KOPT-K1 (cell line): ENCODE measurements around the gene ST6GALNAC1.
"Not testable (repeated sequence)": the region's sequence is repeated elsewhere in the genome, so short reads cannot be mapped to it uniquely, and the experiment has no call there.

ENCODE experiments used
- H3K27ac ChIP-seq: fragments of 200-600 bp; sonication (generic); 2 replicates; pipeline ENCODE4 v1.5.1; 2016; ENCODE audit warnings: antibody characterized with exemption, mild to moderate bottlenecking, low read depth, low read length; ENCODE audit not compliant: poor library complexity, severe bottlenecking
- H3K36me3 ChIP-seq: fragments of 200-600 bp; sonication (generic); 2 replicates; pipeline ENCODE4 v1.5.1; 2017; ENCODE audit warnings: antibody characterized with exemption, mild to moderate bottlenecking, low read length, moderate library complexity; ENCODE audit not compliant: insufficient read depth
- H3K9me3 ChIP-seq: fragments of 200-600 bp; sonication (generic); 2 replicates; pipeline ENCODE4 v1.5.1; 2017; ENCODE audit warnings: antibody characterized with exemption, low read length, mild to moderate bottlenecking; ENCODE audit not compliant: insufficient read depth, poor library complexity, severe bottlenecking

The ST6GALNAC1 gene

DNA sequence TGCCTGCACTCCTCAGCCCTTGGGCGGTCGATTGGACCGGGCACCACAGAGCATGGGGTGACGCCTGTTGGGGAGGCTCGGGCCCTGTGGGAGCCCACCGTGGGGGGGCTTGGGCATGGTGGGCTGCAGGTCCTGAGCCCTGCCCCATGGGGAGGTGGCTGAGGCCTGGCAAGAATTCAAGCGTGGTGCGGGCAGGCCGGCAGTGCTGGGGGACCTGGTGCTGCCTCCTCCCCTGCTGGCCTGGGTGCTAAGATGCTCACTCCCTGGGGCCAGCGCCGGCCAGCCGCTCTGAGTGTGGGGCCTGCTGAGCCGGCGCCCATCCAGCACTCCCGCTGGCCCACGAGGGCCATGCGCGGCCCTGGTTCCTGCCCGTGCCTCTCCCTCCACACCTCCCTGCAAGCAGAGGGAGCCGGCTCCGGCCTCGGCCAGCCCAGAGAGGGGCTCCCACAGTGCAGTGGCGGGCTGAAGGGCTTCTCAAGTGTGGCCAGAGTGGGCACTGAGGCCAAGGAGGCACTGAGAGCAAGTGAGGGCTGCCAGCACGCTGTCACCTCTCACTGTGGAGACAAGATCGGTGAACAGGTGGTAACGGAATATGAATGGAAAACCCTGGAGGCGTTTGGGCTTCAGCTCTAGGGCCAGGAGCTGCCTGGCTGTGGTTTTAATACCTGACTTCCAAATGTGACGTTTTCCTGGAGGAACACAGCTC is 28.5 kb downstream of the ST6GALNAC1 start:
- H3K9me3 ChIP-seq = peaks cover 4% of the 10 kb centered on the region
- no peaks in the 10 kb centered on the region for H3K36me3 ChIP-seq
- H3K27ac ChIP-seq = no peak overlapping the region

DNA sequence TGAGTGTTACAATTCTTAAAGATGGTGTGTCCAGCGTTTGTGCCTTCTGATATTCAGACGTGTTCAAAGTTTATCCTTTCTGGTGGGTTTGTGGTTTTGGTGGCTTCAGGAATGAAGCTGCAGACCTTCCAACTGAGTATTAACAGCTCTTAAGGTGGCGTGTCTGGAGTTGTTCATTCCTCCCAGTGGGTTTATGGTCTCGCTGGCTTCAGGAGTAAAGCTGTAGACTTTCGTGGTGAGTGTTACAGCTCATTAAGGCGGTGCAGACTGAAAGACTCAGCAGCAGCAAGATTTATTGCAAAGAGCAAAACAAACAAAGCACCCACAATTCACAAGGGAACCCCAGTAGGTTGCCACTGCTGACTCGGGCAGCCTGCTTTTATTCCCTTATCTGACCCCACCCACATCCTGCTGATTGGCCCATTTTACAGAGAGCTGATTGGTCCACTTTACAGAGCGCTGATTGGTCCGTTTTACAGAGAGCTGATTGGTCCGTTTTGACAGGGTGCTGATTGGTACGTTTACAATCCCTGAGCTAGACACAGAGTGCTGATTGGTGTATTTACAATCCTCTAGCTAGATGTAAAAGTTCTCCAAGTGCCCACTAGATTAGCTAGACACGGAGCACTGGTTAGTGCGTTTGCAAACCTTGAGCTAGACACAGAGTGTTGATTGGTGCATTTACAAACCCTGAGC is 29.3 kb downstream of the ST6GALNAC1 start:
- not testable (repeated sequence) for H3K27ac ChIP-seq, H3K36me3 ChIP-seq, H3K9me3 ChIP-seq

DNA sequence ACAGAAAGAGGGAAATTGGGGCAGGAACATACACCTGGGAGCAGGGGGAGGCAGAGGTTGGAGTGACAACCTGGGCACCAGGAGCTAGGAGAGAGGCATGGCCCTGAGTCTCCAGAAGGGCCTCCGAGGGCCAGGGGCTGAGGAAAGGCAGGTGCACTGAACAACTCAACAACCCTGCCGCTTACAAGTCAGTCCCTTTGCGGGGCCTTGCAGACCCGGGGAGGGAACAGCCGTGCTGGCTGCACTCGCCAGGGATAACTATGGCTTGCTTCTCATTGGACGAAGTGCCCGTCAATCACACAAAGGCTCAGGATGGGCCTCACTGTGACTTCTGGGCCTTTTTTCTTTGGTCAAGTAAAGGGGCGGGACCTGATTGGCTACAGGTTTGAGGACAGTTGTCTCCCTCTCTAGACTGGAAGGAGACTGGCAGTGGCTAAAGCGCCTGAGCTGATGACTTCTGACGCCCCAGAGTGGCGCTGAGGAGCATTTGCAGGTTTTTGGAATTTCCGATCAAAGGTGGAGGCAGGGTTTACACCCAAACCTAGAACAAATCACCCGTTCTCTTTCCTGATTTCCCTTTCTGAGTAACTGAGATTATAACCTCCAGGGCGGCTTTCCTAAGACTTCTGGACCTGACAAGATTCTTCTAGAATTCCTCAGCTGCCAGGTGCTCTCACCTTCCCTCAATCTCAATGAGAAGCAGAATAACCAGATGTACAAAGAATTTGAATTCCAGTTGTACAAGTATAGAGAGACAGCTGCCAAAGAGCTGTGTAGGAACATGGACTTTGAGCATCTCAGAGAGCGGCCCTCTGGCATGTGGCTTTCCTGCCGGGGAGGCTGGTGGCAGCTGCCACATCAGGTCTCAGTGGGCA is 30.3 kb downstream of the ST6GALNAC1 start:
- no peaks in the 10 kb centered on the region for H3K36me3 ChIP-seq
- no peak overlapping the region for H3K27ac ChIP-seq
- H3K9me3 ChIP-seq = peaks cover 4% of the 10 kb centered on the region

DNA sequence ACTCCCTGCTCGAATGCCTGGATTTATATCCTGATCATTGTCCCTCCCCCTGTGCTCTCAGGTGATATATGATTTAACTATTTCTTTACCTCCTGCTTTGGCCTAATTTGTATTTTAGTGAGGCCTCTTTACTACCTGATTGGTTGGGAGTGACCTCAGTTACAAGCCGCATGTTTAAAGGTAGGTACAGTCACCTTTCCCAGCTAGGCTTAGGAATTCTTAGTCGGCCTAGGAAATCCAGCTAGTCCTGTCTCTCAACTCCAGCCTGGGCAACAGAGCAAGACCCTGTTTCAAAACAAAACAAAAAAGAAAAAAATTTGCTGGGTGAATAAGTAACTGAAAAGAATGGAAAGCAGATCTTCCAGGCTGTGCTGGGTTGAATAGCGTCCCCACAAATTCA is 31.1 kb downstream of the ST6GALNAC1 start:
- peaks cover 4% of the 10 kb centered on the region for H3K9me3 ChIP-seq
- no peaks in the 10 kb centered on the region for H3K36me3 ChIP-seq
- H3K27ac ChIP-seq = no peak overlapping the region

DNA sequence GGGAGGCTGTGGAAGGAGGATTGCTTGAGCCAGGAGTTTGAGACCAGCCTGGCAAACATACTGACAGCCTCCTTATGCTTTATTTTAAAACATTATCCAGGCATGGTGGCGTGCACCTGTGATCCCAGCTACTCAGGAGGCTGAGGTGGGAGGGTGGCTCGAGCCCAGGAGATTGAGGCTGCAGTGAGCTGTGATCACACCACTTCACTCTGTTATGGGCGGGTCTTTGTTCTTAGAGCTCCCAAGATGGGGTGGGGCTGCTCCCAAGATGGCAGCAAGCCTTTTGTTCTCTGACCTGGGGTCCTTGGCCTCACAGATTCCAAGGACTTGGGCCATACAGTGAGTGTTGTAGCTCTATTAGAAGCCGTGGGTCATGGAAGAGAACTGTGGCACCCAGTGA is 31.8 kb downstream of the ST6GALNAC1 start:
- H3K27ac ChIP-seq = no peak overlapping the region
- no peaks in the 10 kb centered on the region for H3K36me3 ChIP-seq
- peaks cover 4% of the 10 kb centered on the region for H3K9me3 ChIP-seq

DNA sequence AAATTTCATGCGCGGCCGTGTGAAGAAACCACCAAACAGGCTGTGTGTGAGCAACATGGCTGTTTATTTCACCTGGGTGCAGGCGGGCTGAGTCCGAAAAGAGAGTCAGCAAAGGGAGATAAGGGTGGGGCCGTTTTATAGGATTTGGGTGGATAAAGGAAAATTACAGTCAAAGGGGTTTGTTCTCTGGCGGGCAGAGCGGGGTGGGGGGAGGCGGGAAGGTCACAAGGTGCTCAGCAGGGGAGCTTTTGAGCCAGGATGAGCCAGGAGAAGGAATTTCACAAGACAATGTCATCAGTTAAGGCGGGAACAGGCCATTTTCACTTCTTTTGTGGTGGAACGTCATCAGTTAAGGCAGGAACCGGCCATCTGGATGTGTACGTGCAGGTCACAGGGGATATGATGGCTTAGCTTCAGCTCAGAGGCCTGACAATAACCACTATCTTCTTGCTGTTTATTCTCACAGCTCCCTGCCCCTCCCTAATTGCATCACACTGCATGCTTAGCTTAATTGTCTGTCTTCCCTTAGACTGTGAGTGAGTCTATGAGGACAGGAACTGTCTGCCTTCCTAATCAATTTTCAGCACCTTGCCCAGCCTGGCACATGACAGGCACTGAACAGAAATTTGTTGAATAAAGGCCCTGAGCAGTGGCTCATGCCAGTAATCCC is 32.3 kb downstream of the ST6GALNAC1 start:
- H3K9me3 ChIP-seq, H3K36me3 ChIP-seq, H3K27ac ChIP-seq: not testable (repeated sequence)

DNA sequence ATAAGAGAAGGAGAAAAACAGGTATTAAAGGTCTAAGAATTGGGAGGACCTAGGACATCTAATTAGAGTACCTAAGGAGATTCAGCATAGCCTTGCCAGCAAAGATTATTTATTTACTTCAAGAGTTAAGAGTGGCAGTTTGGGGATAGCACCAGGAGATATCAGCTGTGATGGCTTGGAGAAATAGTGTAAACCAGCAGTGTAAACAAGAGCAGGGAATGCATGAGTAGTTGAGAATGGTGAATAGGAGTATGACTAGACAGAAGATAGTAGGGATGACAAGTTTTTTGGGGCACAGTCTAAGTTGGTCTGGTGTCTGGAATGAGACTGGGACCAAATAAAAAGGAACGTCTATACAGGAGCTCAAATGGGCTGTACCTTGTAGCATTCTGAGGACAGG is 36.9 kb downstream of the ST6GALNAC1 start:
- H3K9me3 ChIP-seq, H3K27ac ChIP-seq, H3K36me3 ChIP-seq: not testable (repeated sequence)

DNA sequence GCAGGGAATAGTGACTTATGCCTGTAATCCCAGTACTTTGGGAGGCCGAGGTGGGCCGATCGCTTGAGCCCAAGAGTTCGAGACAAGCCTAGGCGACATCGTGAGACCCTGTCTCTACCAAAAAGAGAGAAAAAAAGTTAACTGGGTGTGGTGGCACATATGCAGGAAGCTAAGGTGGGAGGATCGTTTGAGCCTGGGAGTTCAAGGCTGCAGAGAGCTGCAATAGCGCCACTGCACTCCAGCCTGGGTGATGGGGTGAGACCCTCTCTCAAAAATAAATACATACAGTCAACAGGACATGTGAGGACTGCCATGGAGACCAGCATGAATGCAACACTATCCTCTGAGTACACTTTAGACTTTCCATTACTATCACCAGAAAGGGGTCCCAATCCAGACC is 42.5 kb downstream of the ST6GALNAC1 start:
- Histone ChIP-seq H3K36me3 (no peaks in the 10 kb centered on the region), H3K27ac (no peak overlapping the region), H3K9me3 (peaks cover 5% of the 10 kb centered on the region)

DNA sequence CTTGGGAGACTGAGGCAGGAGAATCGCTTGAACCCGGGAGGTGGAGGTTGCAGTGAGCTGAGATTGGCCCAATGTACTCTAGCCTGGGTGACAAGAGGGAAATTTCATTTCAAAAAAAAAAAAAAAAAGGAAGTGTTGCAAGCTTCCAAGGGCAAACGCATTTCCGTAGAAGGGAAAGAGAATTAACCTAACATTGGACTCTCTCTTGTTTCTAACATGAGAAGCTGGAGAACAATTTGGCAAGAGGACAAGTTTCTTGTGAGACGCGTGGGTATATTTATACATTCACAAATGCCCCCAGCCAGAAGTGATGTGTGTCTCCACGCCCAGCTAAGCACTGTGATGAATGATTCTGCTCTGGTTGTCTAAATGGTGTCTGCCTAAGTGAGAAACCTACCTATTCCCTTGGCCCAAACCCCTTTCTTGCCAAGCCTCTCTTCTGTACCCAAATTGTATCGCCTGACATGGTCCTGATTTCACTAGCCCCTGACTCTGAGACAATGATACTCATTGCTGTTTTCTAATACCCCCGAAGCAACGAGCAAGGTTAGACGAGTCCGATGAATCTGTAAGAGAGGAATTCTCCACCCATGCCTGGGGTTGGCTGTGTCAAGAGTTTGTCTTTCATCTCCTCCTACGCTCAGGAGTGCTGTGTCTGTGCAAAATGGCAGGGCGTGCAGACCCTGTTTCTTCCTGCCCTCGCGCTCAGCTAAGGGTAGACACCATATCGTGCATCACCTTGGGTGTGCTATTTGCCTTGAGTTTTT is 43.7 kb downstream of the ST6GALNAC1 start:
- H3K36me3 ChIP-seq = no peaks in the 10 kb centered on the region
- peaks cover 5% of the 10 kb centered on the region for H3K9me3 ChIP-seq
- H3K27ac ChIP-seq = no peak overlapping the region

DNA sequence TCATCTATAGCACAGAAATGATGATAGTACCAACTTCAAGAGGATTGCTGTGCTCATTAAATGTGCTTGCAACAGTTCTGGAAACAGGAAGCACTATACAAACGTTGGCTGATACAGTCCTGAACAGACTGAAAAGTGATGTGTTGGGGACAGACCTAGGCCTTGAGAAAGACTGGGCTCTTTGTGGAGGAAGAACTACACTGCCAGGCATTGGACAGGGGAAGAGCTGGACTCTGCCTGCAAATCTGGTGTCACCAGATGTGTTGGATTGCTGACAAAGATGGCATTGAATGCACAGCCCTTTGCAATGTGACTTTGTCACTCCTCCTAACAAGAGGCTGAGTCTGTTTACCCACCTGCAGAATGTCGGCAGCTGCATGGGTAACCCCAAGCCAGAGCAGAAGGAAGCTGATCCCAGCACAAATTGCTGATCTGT is 45.5 kb downstream of the ST6GALNAC1 start:
- Histone ChIP-seq H3K27ac (no peak overlapping the region), H3K9me3 (peaks cover 3% of the 10 kb centered on the region)

DNA sequence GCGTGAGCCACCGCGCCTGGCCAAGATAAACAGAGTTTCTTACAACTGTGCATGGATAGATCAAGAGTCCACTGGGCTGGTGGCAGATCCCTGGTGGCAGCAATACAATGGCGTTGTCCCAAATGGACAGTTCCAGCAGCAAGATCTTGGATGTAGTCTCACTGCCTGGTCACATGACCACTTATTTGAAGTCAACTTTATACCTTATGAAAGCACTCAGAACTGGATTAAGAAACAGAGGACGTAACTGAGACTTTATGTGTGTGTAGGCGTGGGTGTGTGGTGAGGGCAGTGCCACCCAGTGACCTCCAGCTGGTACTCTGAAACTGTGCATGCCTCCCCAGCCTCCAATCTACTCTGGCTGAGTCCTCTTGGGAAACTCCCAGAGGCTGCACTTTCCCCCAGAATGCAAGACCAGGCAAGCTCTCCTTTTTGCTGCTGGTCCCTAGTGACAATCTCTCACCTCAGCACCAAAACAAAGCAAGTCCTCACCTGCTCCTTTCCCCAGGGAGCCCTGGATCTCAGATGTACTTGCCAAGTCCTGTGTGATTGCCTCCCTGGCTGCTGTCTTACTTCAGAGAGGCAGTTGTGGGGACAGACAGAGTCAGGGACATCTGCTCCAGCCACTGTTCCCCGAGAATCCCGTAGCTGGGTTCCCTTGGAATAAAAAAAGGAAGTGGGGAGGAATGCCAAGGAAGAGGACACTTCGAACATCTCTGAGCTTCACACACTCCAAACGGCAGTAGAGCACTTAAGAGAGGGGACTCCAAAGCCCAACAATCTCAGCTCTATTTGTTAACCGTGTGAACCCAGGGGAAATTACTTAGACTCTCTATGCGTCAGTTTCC is 46.2 kb downstream of the ST6GALNAC1 start:
- no peaks in the 10 kb centered on the region for H3K9me3 ChIP-seq
- no peaks in the 10 kb centered on the region for H3K36me3 ChIP-seq
- H3K27ac ChIP-seq = no peak overlapping the region

More for the DNA sequence above, 45.5 kb downstream of the ST6GALNAC1 start:
- H3K36me3 ChIP-seq = no peaks in the 10 kb centered on the region

DNA sequence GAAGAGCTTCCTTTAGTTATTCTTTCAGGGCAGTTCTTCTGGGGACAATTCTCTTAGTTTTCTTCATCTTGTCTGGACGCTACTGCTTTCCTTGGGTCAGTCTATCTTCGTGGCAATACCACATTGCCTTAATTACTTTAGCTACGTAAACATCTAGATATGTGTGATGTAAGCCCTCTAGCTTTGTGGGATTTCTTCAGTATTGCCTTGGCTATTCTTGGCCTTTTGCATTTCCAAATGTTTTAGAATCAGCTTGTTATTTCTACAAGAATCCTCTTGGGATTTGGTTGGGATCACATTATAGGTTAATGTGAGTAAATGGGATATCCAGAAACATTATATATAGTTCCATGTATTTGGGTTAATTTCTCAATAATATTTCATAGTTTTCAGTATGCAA is 48.9 kb downstream of the ST6GALNAC1 start:
- no peaks in the 10 kb centered on the region for H3K36me3 ChIP-seq
- H3K27ac ChIP-seq = no peak overlapping the region
- no peaks in the 10 kb centered on the region for H3K9me3 ChIP-seq

DNA sequence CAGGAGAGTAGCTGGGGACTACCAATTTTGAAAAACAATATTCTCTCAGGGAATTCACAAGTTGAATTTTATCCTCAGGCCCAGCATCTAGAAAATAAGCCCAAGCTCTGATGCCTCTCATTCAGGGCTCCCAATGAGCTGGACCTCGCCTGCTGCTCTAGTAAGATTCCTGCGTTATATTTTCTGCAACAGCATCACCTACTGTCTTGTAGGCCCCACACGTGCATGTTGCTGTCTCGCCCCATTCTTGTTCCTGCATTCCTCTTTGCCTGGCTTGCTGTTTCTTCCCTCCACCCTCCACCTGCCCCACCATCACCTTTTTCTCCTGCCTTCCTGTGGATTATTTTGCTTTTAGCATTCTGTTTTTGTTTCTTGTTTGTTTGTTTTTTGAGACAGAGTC is 49.6 kb downstream of the ST6GALNAC1 start:
- Histone ChIP-seq H3K9me3 (no peaks in the 10 kb centered on the region), H3K27ac (no peak overlapping the region), H3K36me3 (no peaks in the 10 kb centered on the region)
